HG03571 (cell line): ENCODE measurements around the gene STON1.
"Not testable (repeated sequence)": the region's sequence is repeated elsewhere in the genome, so short reads cannot be mapped to it uniquely, and the experiment has no call there.

Source experiments
- ATAC-seq: cut with Tn5 transposase; IDR thresholded peaks from one replicate; pipeline ENCODE4 v1.9.1; 2021; ENCODE audit not compliant: unreplicated experiment

Gene STON1

DNA sequence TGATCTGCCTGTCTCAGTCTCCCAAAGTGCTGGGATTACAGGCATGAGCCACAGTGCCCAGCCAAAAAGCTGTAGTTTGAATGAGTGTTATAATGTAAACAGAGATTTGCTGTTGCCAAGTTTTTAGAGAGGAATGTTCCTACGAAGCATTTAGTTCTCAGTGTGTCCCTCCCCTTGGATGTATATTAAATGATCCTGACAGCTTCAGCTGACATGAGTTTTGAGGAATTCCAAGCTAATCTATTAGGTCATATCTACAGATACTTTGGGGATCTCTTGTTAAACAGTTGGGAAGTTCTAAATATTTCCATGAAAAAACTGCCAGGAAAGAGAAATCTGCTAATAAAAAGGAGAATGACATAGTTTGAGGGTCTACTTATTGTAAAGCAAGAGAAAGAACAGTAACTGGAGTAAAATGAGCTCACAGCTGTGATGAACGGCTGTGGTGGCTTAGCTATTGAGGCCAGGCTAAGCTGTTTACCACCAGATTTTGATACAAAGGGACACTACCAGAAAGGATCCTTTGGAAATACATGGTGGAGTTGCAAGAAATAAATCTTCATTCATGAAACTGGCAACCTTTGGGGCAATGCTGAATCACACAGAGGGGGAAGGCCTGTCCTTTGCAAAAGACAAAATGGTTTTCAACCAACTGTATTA is 2.6 kb upstream of the STON1 start:
- ATAC-seq: no peak

DNA sequence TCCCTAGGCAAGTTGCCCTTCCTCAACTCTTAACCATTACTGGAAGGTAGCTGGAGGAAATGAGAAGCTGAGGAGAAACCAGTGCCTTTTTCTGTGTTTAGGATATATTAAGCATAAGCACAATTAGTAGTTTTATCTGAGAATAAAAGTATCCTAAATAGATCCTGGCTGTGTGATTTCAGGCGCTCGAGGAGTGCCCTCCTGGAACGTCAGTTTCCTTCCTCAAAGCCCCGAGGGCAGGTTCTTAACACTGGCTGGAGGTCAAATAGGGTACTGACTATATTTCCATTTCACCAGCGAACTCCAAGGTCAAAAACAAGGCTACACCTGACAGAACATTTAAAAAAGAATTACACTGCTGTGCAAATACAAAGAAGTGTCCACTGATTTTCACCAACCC is 1.5 kb upstream of the STON1 start:
- ATAC-seq: no peak

DNA sequence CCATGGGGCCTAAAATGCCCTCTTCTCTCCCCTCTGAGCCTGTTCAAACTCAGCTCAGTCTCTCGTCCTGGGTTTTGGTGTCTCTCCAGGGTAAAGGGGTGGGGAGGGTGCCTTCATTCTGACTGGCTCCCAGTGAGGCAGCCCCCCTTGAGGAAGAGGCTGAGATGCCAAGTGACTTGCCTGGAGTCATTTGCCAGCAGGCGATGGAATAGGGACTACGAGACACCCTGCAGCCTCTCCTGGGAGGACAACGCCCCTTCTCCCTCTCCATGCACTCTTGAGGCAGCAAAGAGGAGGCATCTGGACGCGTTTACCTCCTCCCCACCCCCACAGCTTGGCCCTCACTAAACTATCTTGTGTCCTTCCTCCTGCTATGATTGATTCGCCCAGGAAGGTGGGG is 760 bp upstream of the STON1 start:
- no peak for ATAC-seq

DNA sequence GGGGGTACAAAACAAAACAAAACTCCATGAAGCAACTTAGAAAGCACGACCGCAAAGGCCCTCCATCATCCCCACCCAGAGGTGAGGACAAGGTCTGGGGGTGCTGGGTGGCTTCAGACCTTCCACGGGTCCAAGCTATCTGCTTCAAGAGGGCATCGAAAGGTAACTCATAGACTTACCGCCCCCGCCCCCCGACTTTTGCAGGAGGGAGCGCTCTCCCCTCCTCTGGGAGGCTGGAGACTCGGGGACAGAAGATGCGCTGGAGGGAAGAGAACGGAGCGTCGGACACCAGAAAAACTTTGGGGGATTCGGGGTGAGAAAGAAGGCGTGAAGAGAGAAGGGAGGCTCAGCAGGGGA is 300 bp upstream of the STON1 start:
- peak; percentile 11 for ATAC-seq

DNA sequence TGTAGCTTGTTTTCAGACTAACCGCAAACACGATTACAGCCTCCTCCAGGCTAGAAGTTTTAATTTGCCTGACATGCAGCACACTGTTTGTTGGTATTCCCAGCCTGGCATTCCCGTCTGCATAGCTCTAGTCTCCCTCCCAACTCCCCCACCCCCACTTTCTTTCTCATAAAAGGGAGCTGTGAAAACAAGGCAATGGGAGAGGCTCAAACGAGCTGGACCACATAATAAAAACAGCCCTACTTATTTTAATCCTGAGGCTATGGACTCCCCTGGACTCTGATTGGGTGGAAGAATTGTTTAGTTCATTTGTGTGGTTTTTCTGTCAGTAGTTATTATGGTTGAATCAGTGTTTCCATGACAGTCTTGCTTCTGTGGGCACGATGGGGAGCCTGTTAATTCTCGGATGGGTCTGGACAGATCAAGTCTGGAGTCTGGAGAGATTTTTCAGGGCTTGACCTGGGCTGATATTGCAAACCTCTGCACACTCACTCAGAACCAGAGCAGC is 1.2 kb downstream of the STON1 start:
- ATAC-seq: no peak

DNA sequence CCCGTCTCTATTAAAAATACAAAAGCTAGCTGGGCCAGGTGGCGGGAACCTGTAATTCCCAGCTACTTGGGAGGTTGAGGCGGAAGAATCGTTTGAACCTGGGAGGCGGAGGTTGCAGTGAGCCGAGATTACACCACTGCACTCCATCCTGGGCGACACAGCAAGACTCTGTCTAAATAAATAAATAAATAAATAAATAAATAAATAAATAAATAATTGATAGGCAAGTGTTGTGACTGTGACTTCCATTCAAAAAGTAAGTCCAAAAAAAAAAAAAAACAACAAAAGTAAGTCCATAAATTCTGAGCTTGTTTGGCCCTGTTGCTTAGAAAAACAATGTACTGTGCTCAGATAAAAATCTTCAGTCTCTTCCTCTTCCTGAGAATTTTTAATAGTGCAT is 2.2 kb downstream of the STON1 start:
- ATAC-seq: no peak

DNA sequence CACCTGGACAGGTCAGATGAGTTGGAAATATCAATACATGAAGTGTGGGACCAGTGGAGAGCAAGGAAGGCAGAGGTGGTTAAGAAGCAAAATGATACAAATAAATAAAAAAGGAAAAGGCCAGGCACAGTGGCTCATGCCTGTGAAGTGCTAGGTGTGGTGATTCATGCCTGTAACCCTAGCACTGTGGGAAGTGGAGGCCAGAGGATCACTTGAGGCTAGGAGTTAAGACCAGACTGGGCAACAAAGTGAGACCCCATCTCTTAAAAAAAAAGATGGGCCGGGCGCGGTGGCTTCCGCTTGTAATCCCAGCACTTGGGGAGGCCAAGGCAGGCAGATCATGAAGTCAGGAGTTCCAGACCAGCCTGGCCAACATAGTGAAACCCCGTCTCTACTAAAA is 2.9 kb downstream of the STON1 start:
- ATAC-seq: no peak

DNA sequence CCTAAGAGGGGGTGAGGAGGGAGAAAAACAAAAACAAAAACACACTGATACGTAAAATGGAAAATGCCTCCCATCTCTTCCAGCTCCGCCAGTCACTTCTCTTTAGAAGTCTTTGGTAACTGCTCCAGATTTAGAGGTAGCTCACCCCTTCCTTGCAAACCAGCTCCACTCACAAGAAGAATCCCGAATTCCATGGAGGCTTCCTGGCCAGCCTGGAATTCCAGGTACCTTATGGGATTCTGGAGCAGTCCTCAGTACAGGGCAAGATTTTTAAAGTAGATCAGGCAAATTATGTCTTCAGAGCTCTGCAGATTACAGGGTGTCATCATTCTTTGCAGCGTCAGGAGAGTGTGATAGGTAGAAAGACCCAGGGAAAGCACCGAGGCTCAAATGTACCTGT is 4.8 kb downstream of the STON1 start:
- no peak for ATAC-seq

DNA sequence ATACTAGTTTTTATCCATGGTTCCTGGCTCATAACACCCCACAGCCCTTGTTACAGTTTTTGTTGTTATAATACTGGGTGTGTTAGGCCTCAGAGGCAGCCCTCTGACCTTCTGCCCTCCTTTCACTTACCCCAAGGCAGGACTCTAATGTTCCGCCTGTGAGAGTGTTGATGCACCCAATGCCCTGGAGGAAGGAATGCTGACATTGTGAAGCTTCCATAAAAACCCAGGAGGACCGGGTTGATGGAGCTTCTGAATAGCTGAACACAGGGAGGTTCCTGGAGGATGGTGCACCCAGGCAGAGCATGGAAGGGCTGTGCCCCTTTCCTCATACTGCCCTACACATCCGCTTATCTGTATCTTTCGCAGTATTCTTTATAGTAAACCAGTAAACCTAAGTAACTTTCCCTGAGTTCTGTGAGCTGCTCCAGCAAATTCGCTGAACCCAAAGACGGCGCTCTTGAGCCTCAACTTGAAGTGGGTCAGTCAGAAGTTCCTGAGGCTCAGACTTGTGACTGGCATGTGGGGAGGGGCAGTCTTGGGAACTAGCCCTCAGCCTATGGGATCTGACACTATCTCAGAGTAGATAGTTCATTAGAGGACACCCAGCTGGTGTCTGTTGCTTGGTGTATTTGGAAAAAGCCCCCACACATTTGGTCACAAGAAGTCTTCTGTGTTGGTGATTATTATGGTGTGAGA is 10.4 kb downstream of the STON1 start:
- ATAC-seq: no peak

DNA sequence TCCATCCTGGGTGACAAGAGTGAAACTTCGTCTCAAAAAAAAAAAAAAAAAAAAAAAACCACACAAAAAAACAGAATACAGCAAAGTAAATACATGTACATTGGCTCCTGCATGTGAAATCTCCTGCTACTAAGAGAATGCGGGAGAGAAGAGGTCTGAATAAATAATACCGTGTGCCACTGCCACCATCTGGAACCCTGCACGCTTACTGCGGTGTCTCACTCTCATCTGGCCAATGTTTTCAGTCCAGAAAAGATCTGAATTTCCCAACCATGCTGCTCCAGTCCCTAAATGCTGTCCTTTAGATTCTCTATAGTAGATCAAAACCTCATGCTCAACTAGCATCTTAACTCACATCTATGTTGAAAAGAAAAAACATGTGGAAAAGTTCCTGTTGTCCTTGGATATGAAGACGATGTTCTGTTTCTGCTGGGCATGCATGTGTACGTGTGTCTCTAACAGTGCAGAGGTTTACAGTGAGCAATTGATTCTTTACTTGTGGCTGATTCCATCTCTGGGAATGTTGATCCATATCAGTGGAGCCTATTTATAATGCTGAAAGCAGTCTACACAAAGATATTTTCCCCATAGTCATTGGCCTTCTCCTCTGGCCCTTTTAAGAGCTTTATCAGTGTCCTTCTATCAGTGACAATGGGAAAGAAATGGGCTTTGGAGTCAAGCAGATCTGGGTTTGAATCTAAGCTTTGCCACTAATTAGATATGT is 11.9 kb downstream of the STON1 start:
- ATAC-seq: no peak

DNA sequence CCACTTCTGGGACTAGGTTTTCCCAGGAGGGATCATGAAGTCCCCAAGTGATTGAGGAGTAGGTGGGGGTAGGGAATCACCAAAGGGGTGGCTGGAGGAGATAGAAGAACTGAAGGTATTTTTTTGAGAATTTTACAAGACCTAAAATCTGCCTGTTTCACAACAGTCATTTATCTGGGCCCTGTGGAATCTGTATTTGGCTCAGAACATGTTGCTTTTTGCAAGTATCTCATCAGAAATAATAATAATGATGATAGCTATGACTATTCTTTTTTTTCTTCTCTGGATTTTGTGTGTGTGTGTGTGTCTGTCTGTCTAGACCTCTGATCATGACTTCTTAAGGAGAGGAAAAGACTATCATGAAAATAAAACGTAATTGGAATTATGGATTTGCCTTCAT is 13.9 kb downstream of the STON1 start:
- ATAC-seq: no peak

DNA sequence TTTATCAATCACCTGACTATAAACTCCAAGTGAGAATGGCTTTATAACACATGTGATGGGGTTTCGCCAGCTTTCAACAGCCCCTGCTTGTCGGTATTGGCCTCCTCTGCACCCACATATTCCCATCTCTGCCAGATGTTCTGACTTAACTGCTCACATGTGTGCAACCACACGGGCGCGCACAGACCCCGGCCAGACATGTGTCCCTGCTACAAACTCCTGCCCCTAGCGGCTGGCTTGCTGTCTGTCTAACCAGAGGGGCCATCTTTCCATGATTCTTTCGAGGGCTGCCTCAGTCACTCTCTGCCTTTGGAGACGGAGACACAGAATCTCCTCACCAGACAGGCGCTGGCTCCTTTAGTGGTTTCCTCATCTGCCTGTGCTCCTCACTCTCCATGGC is 15.3 kb downstream of the STON1 start:
- ATAC-seq: no peak

DNA sequence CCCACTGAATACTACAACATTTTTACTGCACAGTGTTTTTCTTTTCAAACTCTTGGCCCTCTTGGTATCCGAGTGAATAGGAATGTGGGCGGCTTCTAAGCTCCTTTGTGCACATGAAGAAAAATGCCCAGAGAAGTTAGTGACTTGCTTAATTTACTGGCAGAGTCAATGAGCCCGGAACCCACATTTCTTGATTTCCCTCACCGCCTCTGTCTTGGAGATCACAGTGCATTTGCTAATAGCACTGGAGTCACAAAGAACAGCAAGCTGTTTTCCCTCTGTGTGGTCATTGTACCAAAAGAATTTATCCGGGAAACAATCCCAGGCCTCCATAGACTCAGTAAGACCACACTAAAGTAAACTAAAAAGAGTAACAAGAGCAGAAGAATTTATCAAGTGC is 18.9 kb downstream of the STON1 start:
- no peak for ATAC-seq

DNA sequence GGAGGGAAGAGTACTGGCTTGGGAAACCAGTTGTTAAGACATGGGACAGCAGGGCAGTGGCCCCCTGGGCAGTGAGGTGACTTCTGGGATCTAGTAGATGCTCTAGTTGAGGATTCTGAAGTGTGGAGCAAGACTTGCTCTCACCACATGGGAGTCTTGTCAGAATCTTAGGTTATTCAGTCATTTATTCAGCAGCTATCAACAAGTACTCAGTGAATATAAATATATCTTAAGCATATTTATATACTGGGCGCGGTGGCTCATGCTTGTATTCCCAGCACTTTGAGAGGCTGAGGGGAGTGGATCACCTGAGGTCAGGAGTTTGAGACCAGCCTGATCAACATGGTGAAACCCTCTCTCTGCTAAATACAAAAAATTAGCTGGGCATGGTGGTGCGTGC is 20.0 kb downstream of the STON1 start:
- ATAC-seq: no peak

DNA sequence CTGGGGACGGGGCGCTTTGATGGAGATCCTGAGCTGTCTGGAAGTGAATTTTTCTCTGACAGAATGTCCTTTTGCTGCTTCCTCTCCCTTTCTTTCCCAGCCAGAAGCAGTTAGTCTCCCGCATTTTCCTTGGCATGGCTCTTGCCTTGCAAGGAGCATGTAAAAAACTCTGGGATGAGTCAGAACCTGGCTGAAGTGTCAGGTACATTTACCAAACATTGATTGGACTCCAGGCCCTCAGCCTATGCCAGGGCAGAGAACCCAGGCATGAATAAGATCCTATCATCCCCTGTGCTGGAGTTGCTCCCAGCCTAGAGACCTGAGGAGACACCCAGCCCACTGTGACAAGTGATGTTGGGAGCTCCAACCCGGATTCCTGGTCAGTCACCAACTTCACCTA is 21.6 kb downstream of the STON1 start:
- no peak for ATAC-seq

DNA sequence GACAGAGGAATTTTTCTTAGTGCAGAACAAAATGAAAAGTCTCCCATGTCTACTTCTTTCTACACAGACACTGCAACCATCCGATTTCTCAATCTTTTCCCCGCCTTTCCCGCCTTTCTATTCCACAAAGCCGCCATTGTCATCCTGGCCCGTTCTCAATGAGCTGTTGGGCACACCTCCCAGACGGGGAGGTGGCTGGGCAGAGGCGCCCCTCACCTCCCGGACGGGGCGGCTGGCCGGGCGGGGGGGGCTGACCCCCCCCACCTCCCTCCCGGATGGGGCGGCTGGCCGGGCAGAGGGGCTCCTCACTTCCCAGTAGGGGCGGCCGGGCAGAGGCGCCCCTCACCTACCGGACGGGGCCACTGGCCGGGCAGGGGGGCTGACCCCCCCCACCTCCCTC is 25.1 kb downstream of the STON1 start:
- not testable (repeated sequence) for ATAC-seq

DNA sequence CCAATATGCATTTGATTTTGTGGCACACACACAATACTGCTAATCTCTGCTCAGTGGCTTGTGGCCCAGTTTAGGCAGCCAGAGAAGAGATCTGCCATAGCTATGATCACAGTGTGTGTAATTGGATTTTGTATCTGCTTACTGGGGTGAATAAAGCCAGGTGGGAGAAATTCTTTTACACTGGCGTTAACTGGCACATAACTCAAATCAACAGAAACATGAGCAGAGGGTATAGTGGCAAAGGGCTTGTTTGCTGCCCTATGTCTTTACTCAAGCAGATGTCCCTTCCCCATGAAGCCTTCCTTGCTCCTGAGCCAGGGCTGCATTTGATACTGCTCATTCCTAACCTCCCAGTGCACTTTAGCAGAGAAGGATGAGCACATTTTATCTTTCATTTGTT is 28.5 kb downstream of the STON1 start:
- no peak for ATAC-seq

DNA sequence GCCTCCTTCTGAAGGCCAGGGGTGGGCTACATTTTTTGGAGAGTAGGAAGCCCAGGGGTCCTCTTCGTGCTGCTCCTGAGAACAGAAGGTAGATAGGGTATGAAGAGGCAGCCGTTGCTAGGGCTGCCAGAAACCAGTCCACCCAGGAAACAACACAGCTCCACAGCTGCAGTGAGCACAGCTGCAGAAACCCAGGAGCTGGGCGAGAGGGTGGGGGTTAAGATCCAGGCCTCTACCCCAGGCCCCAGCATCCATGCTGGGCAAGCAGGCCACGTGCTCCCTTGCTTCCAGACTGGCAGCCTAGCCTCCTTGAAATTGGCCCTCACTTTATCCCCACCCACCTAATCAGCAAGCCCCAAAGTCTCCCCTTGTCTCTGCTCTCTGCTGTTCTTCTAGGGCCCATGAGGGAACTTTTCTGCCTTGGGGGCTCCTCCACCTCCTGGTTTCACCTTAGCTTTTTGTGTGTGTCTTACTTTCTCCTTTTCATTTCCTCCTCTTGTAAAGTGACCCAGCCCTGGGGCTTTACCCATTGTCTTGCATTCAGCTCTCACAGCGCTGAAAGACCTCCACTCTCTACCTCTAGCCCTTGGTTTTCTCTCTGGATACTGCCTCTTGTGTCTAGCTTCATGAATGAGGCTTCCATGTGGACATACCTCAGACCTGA is 30.7 kb downstream of the STON1 start:
- no peak for ATAC-seq

DNA sequence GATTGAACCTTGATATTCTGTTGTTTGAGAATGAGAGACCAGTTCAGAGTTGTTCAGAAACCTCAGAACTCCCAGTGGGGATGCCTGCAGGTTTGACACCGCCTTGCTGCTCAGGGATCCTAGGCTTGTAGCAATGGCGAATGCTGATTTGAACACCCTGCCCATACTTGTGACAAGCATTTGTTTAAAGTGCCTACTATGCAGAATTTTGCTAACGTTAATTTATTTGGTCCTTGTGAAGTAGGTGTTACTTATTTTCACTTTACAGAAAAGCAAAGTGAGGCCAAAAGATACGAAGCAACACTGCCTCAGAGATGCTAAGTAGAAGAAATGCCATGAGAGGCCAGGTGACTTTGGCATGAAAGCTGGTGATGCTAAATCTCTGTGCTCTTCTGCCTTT is 32.3 kb downstream of the STON1 start:
- no peak for ATAC-seq

DNA sequence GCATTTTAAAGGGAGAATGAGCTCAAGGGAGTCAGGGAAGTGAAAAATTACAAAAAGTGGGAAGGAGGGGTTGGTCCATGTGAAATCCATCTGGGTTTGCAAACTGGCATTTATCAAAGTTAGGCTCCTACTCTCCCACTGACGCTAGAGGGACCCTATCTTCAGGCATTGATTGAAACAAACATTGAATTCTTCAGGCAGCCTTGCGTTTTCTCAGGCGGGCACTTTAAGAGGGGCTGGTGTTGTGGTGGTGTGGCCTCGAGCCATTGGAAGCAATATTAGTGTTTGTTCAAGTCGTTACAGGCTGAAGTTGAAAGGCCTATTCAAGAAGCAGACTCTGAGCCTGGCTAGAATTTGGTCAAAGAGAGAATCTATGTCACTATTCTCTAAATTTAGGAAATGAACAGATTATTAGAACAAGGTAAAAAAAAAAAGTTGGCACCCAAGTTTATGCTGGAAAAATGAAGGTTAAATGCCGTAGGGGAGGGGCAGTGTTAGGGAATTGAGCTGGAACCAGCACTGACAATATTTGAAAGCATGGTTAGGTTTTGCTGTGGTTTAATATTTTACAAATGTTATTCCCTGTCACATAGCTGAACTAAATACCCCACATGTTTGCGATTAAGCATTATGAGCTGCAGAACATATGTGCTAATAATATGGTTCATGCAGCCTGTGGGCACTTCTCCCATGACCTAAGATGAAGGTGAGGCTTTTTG is 36.8 kb downstream of the STON1 start:
- no peak for ATAC-seq

DNA sequence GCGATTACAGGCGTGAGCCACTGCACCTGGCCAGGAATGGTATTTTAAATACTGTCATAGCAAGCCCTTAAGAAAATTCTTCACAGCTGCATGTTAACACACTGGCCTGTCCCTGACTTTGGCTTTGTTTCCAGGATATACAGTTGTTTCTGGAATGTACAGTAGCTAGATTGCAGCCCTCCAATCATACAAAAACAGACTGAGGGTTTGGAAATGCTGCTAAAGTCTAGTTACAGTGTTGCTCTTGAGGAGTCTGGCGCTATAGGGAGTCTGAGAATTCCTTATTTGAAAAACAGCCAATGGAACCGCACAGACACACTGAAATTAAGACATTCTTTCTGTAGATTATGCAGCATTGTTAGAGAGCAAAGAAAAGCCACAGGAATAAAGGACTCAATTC is 37.7 kb downstream of the STON1 start:
- ATAC-seq: no peak
